ENCODE measurements around the gene DRAXIN. TPM values are rescaled to one million over a fixed set of nuclear protein-coding genes. Genes with fewer than 3 reads are reported as not detected.

Gene DRAXIN
- total RNA-seq, 1 donor from 2014 or later, result 0.24 TPM

DNA sequence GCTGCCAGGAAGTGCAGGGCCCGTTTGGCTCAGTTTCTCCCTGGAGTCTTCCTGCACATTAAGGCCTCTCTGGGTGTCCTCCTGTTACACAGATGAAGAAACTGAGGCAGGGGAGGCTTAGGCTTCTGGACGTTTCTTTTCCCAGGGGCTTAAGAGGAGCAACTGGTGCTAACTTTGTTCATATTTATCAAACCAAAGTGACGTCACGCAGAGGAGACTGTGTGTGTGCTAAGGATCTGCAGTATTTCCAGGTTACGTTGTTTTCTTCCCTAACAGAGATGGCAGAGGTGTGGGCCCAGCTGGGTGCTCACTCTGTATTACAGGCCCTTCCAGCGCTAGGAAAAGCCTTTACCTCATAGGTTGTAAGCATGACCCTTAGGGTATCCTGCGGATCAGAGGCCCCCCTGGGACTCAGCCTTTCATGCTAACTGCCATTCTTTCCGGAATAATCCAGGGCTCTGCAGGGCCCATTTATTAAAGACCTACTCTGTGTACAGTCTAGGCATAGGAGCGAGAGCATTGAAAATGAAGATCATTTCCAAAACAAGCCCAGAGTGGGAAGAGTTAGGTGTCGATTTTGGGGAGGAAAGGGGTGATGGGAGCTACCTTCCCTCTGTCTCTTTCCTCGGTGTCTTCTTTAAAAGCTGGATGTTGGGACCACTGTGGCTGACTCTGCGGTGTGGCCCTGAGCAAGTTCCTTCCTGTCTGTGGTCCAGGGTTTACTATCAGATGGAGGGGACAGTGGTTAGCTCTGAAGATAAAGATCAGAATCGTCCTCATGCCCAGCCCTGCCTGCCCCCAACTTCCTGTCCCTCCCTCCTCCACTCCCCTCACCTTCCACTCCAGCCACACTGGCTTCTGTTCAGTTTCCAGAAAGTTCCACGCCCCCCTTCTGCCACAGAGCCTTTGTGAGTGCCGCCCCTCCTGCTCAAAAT is 49.0 kb downstream of the DRAXIN start:
- TF ChIP-seq, protein P1, sequence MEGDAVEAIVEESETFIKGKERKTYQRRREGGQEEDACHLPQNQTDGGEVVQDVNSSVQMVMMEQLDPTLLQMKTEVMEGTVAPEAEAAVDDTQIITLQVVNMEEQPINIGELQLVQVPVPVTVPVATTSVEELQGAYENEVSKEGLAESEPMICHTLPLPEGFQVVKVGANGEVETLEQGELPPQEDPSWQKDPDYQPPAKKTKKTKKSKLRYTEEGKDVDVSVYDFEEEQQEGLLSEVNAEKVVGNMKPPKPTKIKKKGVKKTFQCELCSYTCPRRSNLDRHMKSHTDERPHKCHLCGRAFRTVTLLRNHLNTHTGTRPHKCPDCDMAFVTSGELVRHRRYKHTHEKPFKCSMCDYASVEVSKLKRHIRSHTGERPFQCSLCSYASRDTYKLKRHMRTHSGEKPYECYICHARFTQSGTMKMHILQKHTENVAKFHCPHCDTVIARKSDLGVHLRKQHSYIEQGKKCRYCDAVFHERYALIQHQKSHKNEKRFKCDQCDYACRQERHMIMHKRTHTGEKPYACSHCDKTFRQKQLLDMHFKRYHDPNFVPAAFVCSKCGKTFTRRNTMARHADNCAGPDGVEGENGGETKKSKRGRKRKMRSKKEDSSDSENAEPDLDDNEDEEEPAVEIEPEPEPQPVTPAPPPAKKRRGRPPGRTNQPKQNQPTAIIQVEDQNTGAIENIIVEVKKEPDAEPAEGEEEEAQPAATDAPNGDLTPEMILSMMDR (IDR thresholded peaks at IDR 0.05), result no peak
- intact Hi-C loops (cut with DNase I), result no loop called here
- peak overlapping the region; percentile 27 for H3K27ac ChIP-seq

DNA sequence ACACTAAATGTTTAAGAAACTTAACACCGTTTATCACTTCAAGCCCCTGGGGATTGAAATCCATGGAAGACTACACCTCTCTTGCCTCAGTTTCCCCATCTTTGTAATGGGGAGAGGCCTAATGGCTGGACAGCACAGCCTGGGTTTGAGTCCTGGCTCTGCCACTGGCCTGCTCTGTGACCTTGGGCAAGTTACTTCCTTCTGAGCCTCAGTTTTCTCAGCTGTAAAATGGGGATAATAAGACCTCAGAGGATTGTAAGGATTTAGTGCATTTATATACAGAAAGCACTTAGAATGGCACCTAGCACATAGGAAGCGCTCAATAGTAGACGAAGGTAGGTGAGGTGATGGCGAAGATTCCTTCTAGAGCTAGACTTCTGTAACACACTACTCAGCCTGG is 50.0 kb downstream of the DRAXIN start:
- no peaks in the 10 kb centered on the region for H3K27me3 ChIP-seq (ENCODE audit: low read depth)
- H3K27ac ChIP-seq, result no peak overlapping the region
- peaks cover 22% of the 10 kb centered on the region for H3K36me3 ChIP-seq
- no peak overlapping the region for H3K4me3 ChIP-seq
- intact Hi-C loops (cut with DNase I), result no loop called here
- DNase-seq, result no peak
- TF ChIP-seq, protein P1 (IDR thresholded peaks at IDR 0.05), result no peak
- H3K4me1 ChIP-seq, result peaks cover 46% of the 10 kb centered on the region
- ATAC-seq, result no peak
- H3K9me3 ChIP-seq, result no peaks in the 10 kb centered on the region

More for the DNA sequence above, 49.0 kb downstream of the DRAXIN start:
- Histone ChIP-seq H3K4me1 (peaks cover 49% of the 10 kb centered on the region), H3K9me3 (no peaks in the 10 kb centered on the region), H3K36me3 (peaks cover 13% of the 10 kb centered on the region), H3K27me3 (ENCODE audit: low read depth) (no peaks in the 10 kb centered on the region), H3K4me3 (no peak overlapping the region)
- no peak for ATAC-seq
- DNase-seq, result no peak

DNA sequence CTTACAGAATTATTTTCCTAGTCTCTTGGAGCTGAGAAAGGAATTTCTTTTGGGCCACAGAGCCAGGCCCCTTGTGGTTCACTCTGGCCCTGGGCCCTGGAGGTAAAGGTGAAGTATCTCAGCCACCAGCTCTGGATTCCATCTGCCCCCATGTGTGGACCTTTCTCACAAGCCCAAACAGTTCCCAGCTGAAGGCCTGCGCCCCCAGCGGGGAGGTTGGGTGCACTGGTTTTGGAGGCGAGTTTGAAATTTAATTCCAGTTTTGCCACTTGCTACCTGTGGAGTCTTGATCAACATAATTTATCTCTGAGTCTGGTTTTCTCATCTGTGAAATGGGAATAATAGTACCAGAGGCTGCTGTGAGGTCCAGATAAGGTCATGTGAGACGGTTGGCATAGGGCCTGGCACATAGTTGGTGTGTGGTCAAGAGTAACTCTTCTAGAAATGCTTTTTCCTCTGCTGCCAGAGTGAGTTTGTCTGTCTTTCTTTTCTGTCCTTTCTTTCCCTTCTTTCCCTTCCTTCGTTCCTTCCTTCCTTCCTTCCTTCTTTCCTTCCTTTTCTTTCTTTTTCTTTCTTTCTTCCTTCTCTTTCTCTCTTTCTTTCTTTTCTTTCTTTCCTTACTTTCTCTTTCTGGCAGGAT is 50.5 kb downstream of the DRAXIN start:
- no peak overlapping the region for H3K27ac ChIP-seq
- no peaks in the 10 kb centered on the region for H3K27me3 ChIP-seq (ENCODE audit: low read depth)
- peaks cover 43% of the 10 kb centered on the region for H3K4me1 ChIP-seq
- TF ChIP-seq, protein P1 (IDR thresholded peaks at IDR 0.05), result no peak
- H3K9me3 ChIP-seq, result no peaks in the 10 kb centered on the region
- DNase-seq, result no peak
- no peak overlapping the region for H3K4me3 ChIP-seq
- peaks cover 28% of the 10 kb centered on the region for H3K36me3 ChIP-seq
- no peak for ATAC-seq
- intact Hi-C loops (cut with DNase I), result no loop called here

DNA sequence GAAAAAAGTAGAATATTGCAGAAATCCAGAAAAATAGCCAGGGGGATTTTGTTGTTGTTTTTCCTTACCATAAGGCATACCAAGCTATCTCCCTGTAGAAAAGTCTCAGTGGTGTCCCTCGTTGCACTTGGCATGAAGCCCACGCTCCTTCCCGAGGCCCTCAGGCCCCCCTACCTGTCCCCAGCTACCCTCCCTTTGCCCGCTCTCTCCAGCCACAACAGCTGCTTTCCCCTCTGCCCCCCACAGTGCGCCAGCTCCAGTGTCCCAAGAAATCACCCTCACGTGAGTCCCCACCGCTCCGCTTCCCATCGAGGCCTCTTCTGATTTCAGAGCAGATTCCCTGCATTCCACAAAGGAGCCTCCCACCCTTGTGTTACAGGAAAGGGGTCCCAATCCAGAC is 52.8 kb downstream of the DRAXIN start:
- Histone ChIP-seq H3K4me1 (peaks cover 24% of the 10 kb centered on the region), H3K27ac (no peak overlapping the region), H3K27me3 (ENCODE audit: low read depth) (no peaks in the 10 kb centered on the region), H3K36me3 (peaks cover 50% of the 10 kb centered on the region), H3K4me3 (no peak overlapping the region), H3K9me3 (no peaks in the 10 kb centered on the region)
- DNase-seq (no peak), ATAC-seq (no peak)
- intact Hi-C loops (cut with DNase I), result no loop called here
- TF ChIP-seq, protein P1 (IDR thresholded peaks at IDR 0.05), result no peak

DNA sequence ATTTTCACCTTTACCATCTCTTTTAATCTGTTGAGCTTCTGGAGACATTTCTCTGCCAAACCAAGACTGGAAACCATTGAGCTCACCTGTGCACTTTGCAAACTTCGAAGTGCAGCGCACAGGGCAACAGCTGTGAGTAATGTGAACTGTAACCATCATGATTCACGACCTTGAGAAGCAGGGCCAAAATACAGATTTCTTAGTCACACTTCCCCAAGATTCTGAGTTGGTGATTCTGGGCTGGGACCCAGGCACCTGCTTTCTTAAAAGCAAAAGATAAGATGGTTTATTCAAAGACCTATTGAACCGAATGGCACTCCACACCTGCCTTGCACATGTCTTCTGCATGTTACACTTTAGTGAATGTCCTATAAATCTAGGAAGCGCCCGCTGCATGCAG is 54.6 kb downstream of the DRAXIN start:
- TF ChIP-seq, protein P1 (IDR thresholded peaks at IDR 0.05), result no peak
- intact Hi-C loops (cut with DNase I), result no loop called here
- Histone ChIP-seq H3K27me3 (ENCODE audit: low read depth) (no peaks in the 10 kb centered on the region), H3K4me3 (no peak overlapping the region), H3K4me1 (peaks cover 12% of the 10 kb centered on the region), H3K36me3 (peaks cover 67% of the 10 kb centered on the region), H3K9me3 (no peaks in the 10 kb centered on the region), H3K27ac (no peak overlapping the region)
- DNase-seq, result no peak
- ATAC-seq, result no peak
